Muscle layer of duodenum (tissue), 2 donors: ENCODE data around the gene WTAP.
"Not testable (repeated sequence)": the region's sequence is repeated elsewhere in the genome, so short reads cannot be mapped to it uniquely, and the experiment has no call there.

ENCODE experiments used
- H3K27ac ChIP-seq: one replicate; pipeline ENCODE4 v1.7.0; 2013; ENCODE audit warnings: mild to moderate bottlenecking, low read length
- H3K27me3 ChIP-seq: one replicate; pipeline ENCODE4 v1.7.0; 2013; ENCODE audit warnings: low read depth, mild to moderate bottlenecking, control low read depth, low read length
- H3K36me3 ChIP-seq, 2 donors: one replicate each; pipeline ENCODE4 v1.7.0; 2013; ENCODE audit warnings: low read length in 2 of 2, control low read depth in 1 of 2, mild to moderate bottlenecking in 1 of 2; ENCODE audit not compliant: insufficient read depth in 2 of 2, control insufficient read depth in 1 of 2
- H3K4me1 ChIP-seq, 2 donors: one replicate each; pipeline ENCODE4 v1.7.0; 2013; ENCODE audit warnings: low read length in 2 of 2, mild to moderate bottlenecking in 2 of 2, control low read depth in 1 of 2, moderate library complexity in 1 of 2; ENCODE audit not compliant: insufficient read depth in 2 of 2, control insufficient read depth in 1 of 2
- H3K4me3 ChIP-seq, 2 donors: one replicate each; pipeline ENCODE4 v1.7.0; 2013; ENCODE audit warnings: low read length in 2 of 2, low read depth in 1 of 2, mild to moderate bottlenecking in 1 of 2
- H3K9me3 ChIP-seq, 2 donors: one replicate each; pipeline ENCODE4 v1.7.0; 2013; ENCODE audit warnings: low read length in 2 of 2, control low read depth in 1 of 2, mild to moderate bottlenecking in 1 of 2; ENCODE audit not compliant: control insufficient read depth in 1 of 2
- donor health status: healthy.

Gene WTAP

DNA sequence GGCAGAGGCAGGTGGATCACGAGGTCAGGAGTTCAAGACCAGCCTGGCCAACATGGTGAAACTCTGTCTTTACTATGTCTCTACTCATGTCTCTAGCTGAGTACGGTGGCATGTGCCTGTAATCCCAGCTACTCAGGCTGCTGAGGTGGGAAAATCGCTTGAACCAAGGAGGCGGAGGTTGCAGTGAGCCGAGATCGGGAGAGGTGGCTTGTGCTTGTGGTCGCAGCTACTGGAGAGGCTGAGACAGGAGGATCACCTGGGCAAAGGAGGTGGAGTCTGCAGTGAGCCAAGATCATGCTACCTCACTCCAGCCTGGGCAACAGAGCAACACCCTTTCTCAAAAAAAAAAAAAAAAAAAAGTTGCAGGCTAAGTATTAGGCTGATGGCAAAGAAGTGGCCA, 8.0 kb upstream of the WTAP start:
- Histone ChIP-seq H3K27ac (no peak overlapping the region), H3K4me3 (no peak overlapping the region), H3K36me3 (peaks cover 0 to 8% of the 10 kb centered on the region in 2 donors), H3K9me3 (no peaks in the 10 kb centered on the region), H3K4me1 (peaks cover 0 to 7% of the 10 kb centered on the region in 2 donors), H3K27me3 (no peaks in the 10 kb centered on the region)

- Histone ChIP-seq H3K27ac (no peak overlapping the region), H3K27me3 (no peaks in the 10 kb centered on the region), H3K4me3 (no peak overlapping the region), H3K36me3 (peaks cover 0 to 8% of the 10 kb centered on the region in 2 donors), H3K4me1 (peaks cover 1 to 7% of the 10 kb centered on the region in 2 donors), H3K9me3 (no peaks in the 10 kb centered on the region)
These were observed 6.6 kb upstream of the WTAP start for GRCh38 chr6:159720708-159721107.

GRCh38 chr6:159721981-159722380, 5.3 kb upstream of the WTAP start:
- H3K4me1 ChIP-seq, H3K36me3 ChIP-seq, H3K4me3 ChIP-seq, H3K9me3 ChIP-seq, H3K27me3 ChIP-seq, H3K27ac ChIP-seq: not testable (repeated sequence)

DNA sequence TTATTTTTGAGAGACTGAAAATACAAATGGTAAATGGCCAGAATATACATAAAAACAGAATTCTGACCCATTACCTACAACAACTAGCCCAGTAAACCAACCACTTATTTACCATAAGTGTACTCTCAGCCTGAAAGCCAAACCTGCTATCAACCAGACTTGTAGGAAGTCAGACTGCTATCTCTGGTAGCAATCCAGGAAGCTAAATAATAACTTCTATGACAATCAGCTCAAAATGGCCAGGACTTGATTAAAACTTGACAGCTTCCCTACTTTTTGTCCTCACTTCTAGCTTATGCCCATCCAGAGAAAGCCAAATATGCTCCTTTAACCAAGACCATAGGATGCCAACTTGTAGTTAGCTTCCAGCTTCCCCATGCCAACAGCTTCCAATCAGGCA, 4.7 kb upstream of the WTAP start:
- Histone ChIP-seq H3K36me3 (peaks cover 0 to 5% of the 10 kb centered on the region in 2 donors), H3K4me1 (peaks cover 5 to 6% of the 10 kb centered on the region in 2 donors), H3K9me3 (no peaks in the 10 kb centered on the region), H3K4me3 (no peak overlapping the region), H3K27ac (no peak overlapping the region), H3K27me3 (no peaks in the 10 kb centered on the region)

- Histone ChIP-seq H3K27me3 (no peaks in the 10 kb centered on the region), H3K27ac (no peak overlapping the region), H3K36me3 (peaks cover 0 to 11% of the 10 kb centered on the region in 2 donors), H3K4me3 (no peak overlapping the region), H3K9me3 (no peaks in the 10 kb centered on the region), H3K4me1 (peaks cover 5 to 6% of the 10 kb centered on the region in 2 donors)
These were observed 4.0 kb upstream of the WTAP start for GRCh38 chr6:159723259-159723658.

GRCh38 chr6:159724778-159725177, 2.5 kb upstream of the WTAP start:
- H3K4me1 ChIP-seq = peaks cover 5 to 19% of the 10 kb centered on the region in 2 donors
- H3K4me3 ChIP-seq = no peak overlapping the region
- no peaks in the 10 kb centered on the region for H3K27me3 ChIP-seq
- no peak overlapping the region for H3K27ac ChIP-seq
- H3K36me3 ChIP-seq = peaks cover 0 to 14% of the 10 kb centered on the region in 2 donors
- no peaks in the 10 kb centered on the region for H3K9me3 ChIP-seq

- H3K9me3 ChIP-seq, H3K27ac ChIP-seq, H3K27me3 ChIP-seq, H3K4me3 ChIP-seq: not testable (repeated sequence)
- peaks cover 0 to 14% of the 10 kb centered on the region in 2 donors for H3K36me3 ChIP-seq
- peaks cover 5 to 22% of the 10 kb centered on the region in 2 donors for H3K4me1 ChIP-seq
These were observed 2.1 kb upstream of the WTAP start for GRCh38 chr6:159725208-159725607.

- Histone ChIP-seq H3K4me3 (peak overlapping the region; percentile 76 to 92), H3K27ac (peak overlapping the region; percentile 96), H3K27me3 (no peaks in the 10 kb centered on the region), H3K36me3 (peaks cover 0 to 14% of the 10 kb centered on the region in 2 donors), H3K9me3 (no peaks in the 10 kb centered on the region), H3K4me1 (peaks cover 5 to 34% of the 10 kb centered on the region in 2 donors)
These were observed 920 bp upstream of the WTAP start for GRCh38 chr6:159726255-159726917.

DNA sequence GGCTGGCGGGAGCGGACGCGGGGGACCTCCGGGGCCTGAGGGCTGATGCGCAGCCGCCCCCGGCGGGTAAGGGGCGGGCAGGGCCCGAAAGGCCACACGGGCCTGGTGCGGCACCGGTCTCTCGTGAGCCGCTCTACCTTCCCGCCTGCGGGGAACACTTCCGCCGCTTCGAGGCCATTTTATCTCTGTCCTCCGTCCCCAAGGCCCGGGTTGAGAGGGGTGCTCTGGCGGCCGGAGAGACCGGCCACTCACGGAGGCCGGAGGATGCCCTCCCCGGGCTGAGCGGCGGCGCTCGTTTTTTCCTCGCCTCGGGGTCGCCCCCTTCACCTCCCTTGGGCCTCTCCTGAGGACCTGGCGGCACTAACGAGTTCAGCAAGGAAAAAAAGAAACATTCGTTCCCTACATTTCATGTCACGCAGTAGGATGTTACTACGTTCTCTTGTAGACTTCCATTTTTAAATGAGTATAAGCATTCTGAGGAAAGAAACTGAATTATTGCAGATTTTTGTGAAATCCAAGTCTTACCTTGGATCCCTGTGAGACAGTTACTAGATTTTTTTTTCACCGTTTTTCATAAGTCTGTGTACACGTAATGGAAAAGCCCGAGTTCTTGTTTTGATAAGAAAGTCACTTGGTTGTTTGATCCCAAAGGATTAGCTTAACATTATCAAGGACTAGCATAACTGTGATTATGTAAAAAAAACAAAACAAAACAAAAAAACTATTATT, 575 bp downstream of the WTAP start:
- Histone ChIP-seq H3K36me3 (peaks cover 0 to 14% of the 10 kb centered on the region in 2 donors), H3K27me3 (no peaks in the 10 kb centered on the region), H3K27ac (peak overlapping the region; percentile 96), H3K4me1 (peaks cover 5 to 43% of the 10 kb centered on the region in 2 donors), H3K4me3 (peak overlapping the region; percentile 76 to 91), H3K9me3 (no peaks in the 10 kb centered on the region)

DNA sequence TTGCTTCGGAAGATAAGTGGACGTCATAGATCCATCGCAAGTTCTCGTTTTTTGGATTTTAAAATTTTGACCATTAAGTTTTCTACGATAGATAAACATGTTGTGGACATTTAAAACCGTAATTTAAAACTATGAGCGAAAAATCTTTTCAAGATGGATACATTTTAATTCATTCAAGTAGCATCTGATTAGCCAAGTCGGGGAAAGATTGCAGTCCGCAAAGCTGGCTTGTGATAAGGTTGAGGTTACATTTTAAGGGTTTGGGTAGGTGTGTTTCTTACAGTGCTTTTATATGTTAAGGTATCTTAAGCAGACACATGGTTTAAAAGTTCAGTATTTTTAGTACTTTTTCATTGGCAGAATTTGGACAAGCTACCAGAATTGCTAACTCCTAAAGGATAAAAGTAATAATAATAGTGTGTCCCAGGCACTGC, 1.2 kb downstream of the WTAP start:
- peaks cover 5 to 44% of the 10 kb centered on the region in 2 donors for H3K4me1 ChIP-seq
- no peaks in the 10 kb centered on the region for H3K9me3 ChIP-seq
- no peaks in the 10 kb centered on the region for H3K27me3 ChIP-seq
- H3K4me3 ChIP-seq = peak overlapping the region; percentile 76 to 91
- H3K27ac ChIP-seq = peak overlapping the region; percentile 96
- H3K36me3 ChIP-seq = peaks cover 0 to 14% of the 10 kb centered on the region in 2 donors

GRCh38 chr6:159729598-159730331, 2.5 kb downstream of the WTAP start:
- Histone ChIP-seq H3K36me3 (peaks cover 0 to 14% of the 10 kb centered on the region in 2 donors), H3K27me3 (no peaks in the 10 kb centered on the region), H3K27ac (peak overlapping the region; percentile 96), H3K9me3 (no peaks in the 10 kb centered on the region), H3K4me1 (peaks cover 5 to 44% of the 10 kb centered on the region in 2 donors), H3K4me3 (peak overlapping the region; percentile 76 to 91)
